Heart left ventricle (tissue), 16 donors: Measurements from ENCODE around the gene ATP5MG. TPM values are rescaled to one million over a fixed set of nuclear protein-coding genes. Genes with fewer than 3 reads are reported as not detected.
"Not testable (repeated sequence)": the region's sequence is repeated elsewhere in the genome, so short reads cannot be mapped to it uniquely, and the experiment has no call there.

ENCODE experiments used
- ATAC-seq, 4 donors: fragments of 200-7000 bp; cut with Tn5 transposase; one replicate each; pipeline ENCODE4 v1.9.1; 2020 to 2022; ENCODE audit warnings: moderate library complexity in 4 of 4, mild to moderate bottlenecking in 3 of 4, moderate number of reproducible peaks in 1 of 4
- DNase-seq, 5 donors: peaks; one replicate each; pipeline ENCODE4 v3.0.0-alpha.2; 2020
- H3K27ac ChIP-seq, 12 donors: fragments of 200-600 bp; sonication (generic) in 4 of 12; one replicate each; pipeline versions ENCODE4 v1.5.0 to v1.8.0; 2016 to 2022; ENCODE audit warnings: mild to moderate bottlenecking in 2 of 12
- H3K27me3 ChIP-seq, 9 donors: fragments of 200-600 bp; sonication (generic) in 2 of 9; one replicate each; pipeline versions ENCODE4 v1.5.1 to v1.8.0; 2016 to 2022; ENCODE audit warnings: mild to moderate bottlenecking in 3 of 9
- H3K36me3 ChIP-seq, 9 donors: fragments of 200-600 bp; sonication (generic) in 2 of 9; one replicate each; pipeline versions ENCODE4 v1.5.0 to v1.8.0; 2018 to 2022; ENCODE audit warnings: mild to moderate bottlenecking in 2 of 9
- H3K4me1 ChIP-seq, 12 donors: fragments of 200-600 bp; sonication (generic) in 4 of 12; one replicate each; pipeline versions ENCODE4 v1.5.0 to v1.8.0; 2016 to 2022; ENCODE audit warnings: mild to moderate bottlenecking in 3 of 12
- H3K4me3 ChIP-seq, 12 donors: fragments of 200-600 bp; sonication (generic) in 4 of 12; one replicate each; pipeline versions ENCODE4 v1.5.0 to v1.8.0; 2017 to 2022; ENCODE audit warnings: mild to moderate bottlenecking in 9 of 12, moderate library complexity in 4 of 12
- H3K9me3 ChIP-seq, 12 donors: fragments of 200-600 bp; sonication (generic) in 4 of 12; one replicate each; pipeline versions ENCODE4 v1.5.0 to v1.8.0; 2016 to 2022; ENCODE audit warnings: mild to moderate bottlenecking in 1 of 12
- POLR2A ChIP-seq, 2 donors: fragments of 450-650 bp; IDR thresholded peaks; one replicate each; pipeline ENCODE4 v1.6.1; 2017; ENCODE audit warnings: antibody characterized with exemption in 2 of 2, mild to moderate bottlenecking in 2 of 2, moderate library complexity in 2 of 2
- WGBS, 4 donors: extraction: QIAGEN DNeasy Blood & Tissue Kit in 2 of 4; methylation state at CpG; one replicate each; pipeline versions ENCODE4 v1.1.5 to v1.1.7; 2013 to 2018; 5-methylcytosine and 5-hydroxymethylcytosine counted together
- intact Hi-C, 10 donors: fragments of 100-400 bp; cut with DNase I; formaldehyde crosslinking; loops; one replicate each; pipeline versions ENCODE4 v1.11.1 to v1.14.2; 2022
- polyA plus RNA-seq, 2 donors: library from polyadenylated mRNA; stranded (reverse); fragments of 200-250 nt; gene quantifications; one replicate each; pipeline ENCODE4 v1.2.3, GENCODE V29; 2013
- total RNA-seq, 9 donors: library from RNA; depleted of rRNA in 2 of 9; stranded (reverse); fragments of >200 nt in 2 of 9; fragmentation: NEBNext Ultra II Directional in 3 of 9; extraction: Animal tissue kit (Norgen Biotek cat#: 25700) in 3 of 9; gene quantifications; one replicate each; pipeline versions ENCODE4 v1.1.0 to v1.2.4, GENCODE V29; 2016 to 2023
- TF ChIP-seq, protein P1 (sequence below), 12 donors: fragments of 200-600 bp; sonication (generic) in 4 of 12; IDR thresholded peaks; one replicate each; pipeline versions ENCODE4 v1.5.0 to v1.8.0; 2018 to 2022; ENCODE audit warnings: antibody characterized with exemption in 12 of 12, mild to moderate bottlenecking in 5 of 12
- donor health status: ischemic (EF 13 %, LVEDD 7.1; RV severe dilation, severe dysfunction).
- donor health status: healthy with polysubstance abuse.
- donor health status: DM: no; HTN: yes; CAD: no.
- donor health status: DM: no; HTN: no; CAD: no.
- donor health status: ischemic (EF 25% LVEDD 6.9; RV normal size, moderate dysfunction).
- donor health status: ischemic (EF 25% LVEDD 5.7; RV mildly dilated, moderate dysfunction).
- donor health status: healthy.
- donor health status: DM: yes; HTN: yes; CAD: no.
- donor health status: ischemic (EF 35%, LVEDD 5.7; RV mildly dilated, moderate dysfunction).
- donor health status: nonischemic (EF 11% LVEDD 7.7; RV severe dilation, severe dysfunction).
- donor health status: DM: yes; HTN: yes; CAD: no.
- donor health status: PGD.
- donor health status: ischemic (EF 29% LVEDD 5.4; RV normal size, mild dysfunction).
- donor health status: nonischemic (EF 23%, LVEDD 6.1; RV moderate dilation, normal function).

The ATP5MG gene
- total and polyA plus RNA-seq, 11 donors = 96.4 to 843 (median 559) TPM

DNA sequence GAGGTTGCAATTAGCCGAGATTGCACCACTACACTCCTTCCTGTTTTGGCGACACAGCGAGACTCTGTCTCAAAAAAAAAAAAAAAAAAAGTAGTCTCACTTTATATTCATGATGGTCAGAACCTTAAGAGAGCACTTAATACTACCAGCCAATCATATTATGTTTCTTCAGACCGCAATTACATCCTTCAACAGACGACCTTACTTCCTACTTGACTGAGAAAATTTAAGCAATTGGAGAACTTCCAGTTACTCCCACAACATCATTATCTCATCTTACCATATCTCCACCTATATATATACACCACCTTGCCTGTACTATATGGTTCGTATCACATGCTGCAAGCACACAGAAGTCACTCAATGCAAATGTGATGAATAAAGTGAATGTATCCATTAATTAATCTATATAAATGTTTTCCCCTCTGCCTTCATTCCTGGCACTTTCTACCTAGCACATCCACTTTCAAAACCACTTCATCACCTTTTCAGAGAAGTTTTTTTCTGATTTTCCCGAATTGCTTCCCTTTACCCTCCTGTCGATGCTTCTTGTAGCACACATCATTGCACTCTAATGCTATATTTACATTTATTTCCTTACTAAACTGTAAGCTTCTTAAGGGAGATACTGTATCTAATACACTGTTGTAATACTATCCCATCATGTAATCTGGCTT, 13.8 kb downstream of the ATP5MG start:
- TF ChIP-seq, protein P1, sequence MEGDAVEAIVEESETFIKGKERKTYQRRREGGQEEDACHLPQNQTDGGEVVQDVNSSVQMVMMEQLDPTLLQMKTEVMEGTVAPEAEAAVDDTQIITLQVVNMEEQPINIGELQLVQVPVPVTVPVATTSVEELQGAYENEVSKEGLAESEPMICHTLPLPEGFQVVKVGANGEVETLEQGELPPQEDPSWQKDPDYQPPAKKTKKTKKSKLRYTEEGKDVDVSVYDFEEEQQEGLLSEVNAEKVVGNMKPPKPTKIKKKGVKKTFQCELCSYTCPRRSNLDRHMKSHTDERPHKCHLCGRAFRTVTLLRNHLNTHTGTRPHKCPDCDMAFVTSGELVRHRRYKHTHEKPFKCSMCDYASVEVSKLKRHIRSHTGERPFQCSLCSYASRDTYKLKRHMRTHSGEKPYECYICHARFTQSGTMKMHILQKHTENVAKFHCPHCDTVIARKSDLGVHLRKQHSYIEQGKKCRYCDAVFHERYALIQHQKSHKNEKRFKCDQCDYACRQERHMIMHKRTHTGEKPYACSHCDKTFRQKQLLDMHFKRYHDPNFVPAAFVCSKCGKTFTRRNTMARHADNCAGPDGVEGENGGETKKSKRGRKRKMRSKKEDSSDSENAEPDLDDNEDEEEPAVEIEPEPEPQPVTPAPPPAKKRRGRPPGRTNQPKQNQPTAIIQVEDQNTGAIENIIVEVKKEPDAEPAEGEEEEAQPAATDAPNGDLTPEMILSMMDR (IDR thresholded peaks at IDR 0.05) = no peak
- no peak for TF ChIP-seq POLR2A (IDR thresholded peaks at IDR 0.05)
- DNase-seq = no peak
- intact Hi-C loops = no loop called here
- H3K27me3 ChIP-seq = no peaks in the 10 kb centered on the region
- H3K4me3 ChIP-seq = no peak overlapping the region
- H3K4me1 ChIP-seq = peaks cover 0 to 23% (median 4%) of the 10 kb centered on the region in 12 donors
- no peak for ATAC-seq
- H3K36me3 ChIP-seq = peaks cover 0 to 21% (median 14%) of the 10 kb centered on the region in 9 donors
- no peaks in the 10 kb centered on the region for H3K9me3 ChIP-seq
- peak overlapping the region in 3 of 12 donors; percentile 3 to 9 (median 8) for H3K27ac ChIP-seq
- WGBS, 4 donors = 66 to 80% (median 72%) methylated on average over 8 of the region's 8 CpGs

DNA sequence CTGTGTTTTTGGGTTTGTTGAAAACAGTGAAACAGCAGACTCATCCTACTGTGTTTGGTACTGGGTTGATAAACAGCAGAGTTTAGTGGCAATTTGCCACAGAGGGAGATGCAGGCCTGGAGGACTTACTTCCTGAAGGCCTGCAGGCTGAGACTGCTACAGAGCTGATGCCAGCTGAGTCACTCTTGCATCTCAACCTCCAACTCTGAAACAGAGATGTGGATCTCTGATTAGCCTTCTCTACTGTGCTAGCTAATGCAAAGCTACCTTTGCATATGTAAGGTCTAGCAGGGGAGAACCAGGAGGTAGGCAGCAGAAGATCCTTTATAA, 14.3 kb downstream of the ATP5MG start:
- H3K36me3 ChIP-seq = peaks cover 0 to 21% (median 13%) of the 10 kb centered on the region in 9 donors
- DNase-seq (peak in 3 of 5 donors; percentile 31 to 45 (median 39)), ATAC-seq (peak in 3 of 4 donors; percentile 63 to 80 (median 71))
- H3K27me3 ChIP-seq = no peaks in the 10 kb centered on the region
- no peak overlapping the region for H3K4me3 ChIP-seq
- no peaks in the 10 kb centered on the region for H3K9me3 ChIP-seq
- intact Hi-C loops = no loop called here
- H3K4me1 ChIP-seq = peaks cover 0 to 17% (median 4%) of the 10 kb centered on the region in 12 donors
- TF ChIP-seq, protein P1 (IDR thresholded peaks at IDR 0.05) = no peak
- no peak for TF ChIP-seq POLR2A (IDR thresholded peaks at IDR 0.05)
- peak overlapping the region in 3 of 12 donors; percentile 8 to 13 (median 9) for H3K27ac ChIP-seq

DNA sequence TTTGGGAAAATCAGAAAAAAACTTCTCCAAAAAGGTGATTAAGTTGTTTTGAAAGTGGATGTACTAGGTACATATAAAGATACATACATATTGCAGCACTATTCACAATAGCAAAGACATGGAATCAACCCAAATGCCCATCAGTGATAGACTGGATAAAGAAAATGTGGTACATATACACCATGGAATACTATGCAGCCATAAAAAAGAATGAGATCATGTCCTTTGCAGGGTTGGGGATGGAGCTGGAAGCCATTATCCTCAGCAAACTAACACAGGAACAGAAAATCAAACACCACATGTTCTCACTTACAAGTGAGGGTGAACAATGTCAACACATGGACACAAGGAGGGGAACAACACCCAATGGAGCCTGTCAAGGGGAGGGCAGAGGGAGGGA, 15.5 kb downstream of the ATP5MG start:
- Histone ChIP-seq H3K4me1 (peaks cover 0 to 16% (median 4%) of the 10 kb centered on the region in 12 donors), H3K27ac (peak overlapping the region in 1 of 12 donors; percentile 21), H3K36me3 (peaks cover 0 to 15% (median 13%) of the 10 kb centered on the region in 9 donors)
- H3K9me3 ChIP-seq, intact Hi-C loops, DNase-seq, H3K27me3 ChIP-seq, ATAC-seq, H3K4me3 ChIP-seq: not testable (repeated sequence)

DNA sequence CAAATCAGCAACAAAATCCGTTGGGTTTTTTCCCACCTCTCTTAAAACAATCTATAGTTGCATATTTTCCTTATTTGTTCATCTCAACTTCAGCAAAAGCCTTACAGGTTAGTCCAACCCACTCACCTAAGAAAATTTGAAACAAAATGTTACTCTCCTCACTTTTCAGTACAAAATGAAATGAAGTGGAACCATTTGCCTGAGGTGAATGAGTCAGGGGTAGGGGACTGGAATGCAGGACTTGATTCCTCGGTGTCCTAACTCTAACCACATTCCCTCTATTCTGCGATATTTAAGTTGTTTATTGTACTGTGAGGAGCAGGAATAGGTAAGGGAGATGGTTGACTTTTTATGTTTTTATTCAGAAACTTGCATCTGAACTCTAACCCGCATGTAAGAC, 16.4 kb downstream of the ATP5MG start:
- intact Hi-C loops = no loop called here
- no peak for TF ChIP-seq POLR2A (IDR thresholded peaks at IDR 0.05)
- TF ChIP-seq, protein P1 (IDR thresholded peaks at IDR 0.05) = no peak
- ATAC-seq (no peak), DNase-seq (no peak)
- 84 to 88% (median 84%) methylated on average over 4 of the region's 4 CpGs for WGBS, 4 donors
- Histone ChIP-seq H3K27ac (no peak overlapping the region), H3K9me3 (no peaks in the 10 kb centered on the region), H3K27me3 (no peaks in the 10 kb centered on the region), H3K4me3 (no peak overlapping the region), H3K4me1 (peaks cover 0 to 16% (median 4%) of the 10 kb centered on the region in 12 donors), H3K36me3 (peaks cover 0 to 15% (median 13%) of the 10 kb centered on the region in 9 donors)

DNA sequence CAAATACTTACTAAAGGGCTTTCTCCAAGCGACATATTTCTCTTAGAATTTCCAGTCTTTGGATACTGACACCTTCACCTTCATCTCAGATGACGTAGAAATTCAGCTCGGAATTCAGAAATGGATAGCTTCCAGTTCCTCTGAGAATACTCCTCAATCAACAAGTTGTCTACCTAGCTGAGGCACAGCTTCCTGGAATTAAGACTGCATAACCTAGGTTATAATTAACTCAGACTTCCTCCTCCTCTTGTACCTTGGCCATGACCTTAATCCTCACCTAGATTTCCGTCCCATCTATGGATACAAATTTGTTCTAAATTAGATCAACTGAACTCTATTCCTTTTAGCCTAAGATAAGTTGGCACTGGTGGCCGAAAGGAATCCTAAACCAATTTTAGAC, 17.4 kb downstream of the ATP5MG start:
- TF ChIP-seq, protein P1 (IDR thresholded peaks at IDR 0.05) = no peak
- no peak for TF ChIP-seq POLR2A (IDR thresholded peaks at IDR 0.05)
- ATAC-seq (peak in 1 of 4 donors; percentile 38), DNase-seq (no peak)
- Histone ChIP-seq H3K27me3 (no peaks in the 10 kb centered on the region), H3K36me3 (peaks cover 0 to 11% (median 10%) of the 10 kb centered on the region in 9 donors), H3K4me1 (peaks cover 0 to 14% (median 4%) of the 10 kb centered on the region in 12 donors), H3K4me3 (no peak overlapping the region), H3K27ac (peak overlapping the region in 1 of 12 donors; percentile 20), H3K9me3 (no peaks in the 10 kb centered on the region)
- WGBS, 4 donors = 59 to 75% (median 71%) methylated on average over 5 of the region's 5 CpGs
- intact Hi-C loops = no loop called here
